ENCODE results near the gene RYR3. TPM values are rescaled to one million over a fixed set of nuclear protein-coding genes. Genes with fewer than 3 reads are reported as not detected.

RYR3 gene
- total RNA-seq, 1 experiment from 2014 or later = not detected

DNA sequence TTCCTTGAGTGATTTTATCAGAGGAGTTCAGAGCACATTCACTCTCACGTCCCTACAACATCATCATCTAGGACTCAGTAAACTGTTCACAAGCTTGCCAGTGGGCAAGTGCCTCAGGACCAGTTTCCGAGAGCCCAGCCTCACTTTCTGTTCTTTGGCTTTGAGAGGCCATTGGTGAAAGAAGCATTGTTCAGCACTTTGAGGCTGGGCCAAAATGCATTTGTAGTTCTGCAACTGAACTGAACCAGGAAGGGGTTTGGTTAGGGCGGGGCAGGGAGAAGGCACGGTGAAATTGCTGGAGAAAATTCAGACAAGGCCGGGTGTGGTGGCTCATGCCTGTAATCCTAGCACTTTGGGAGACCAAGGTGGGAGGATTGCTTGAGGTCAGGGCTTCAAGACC lies 435.4 kb downstream of the RYR3 start:
- DNase-seq (ENCODE audit: low spot score) = no peak
- CTCF ChIA-PET = no interaction called here
- BruUV-seq (replicated peaks) = no TSS peak
- H3K9me3 ChIP-seq (ENCODE audit: low read depth, low read length, poor library complexity, severe bottlenecking) = no peaks in the 10 kb centered on the region
- POLR2A ChIA-PET (ENCODE audit: low non-redundant PET) = no interaction called here
- no peaks in the 10 kb centered on the region for H3K4me1 ChIP-seq (ENCODE audit: insufficient read depth, low read length, poor library complexity, severe bottlenecking)
- H3K36me3 ChIP-seq (ENCODE audit: insufficient read depth, low read length, poor library complexity, severe bottlenecking) = no peaks in the 10 kb centered on the region
- no peak for TF ChIP-seq EZH2 (IDR thresholded peaks at IDR 0.05; ENCODE audit: borderline replicate concordance, low read depth, low read length, poor library complexity, severe bottlenecking)
- TF ChIP-seq, protein P1, sequence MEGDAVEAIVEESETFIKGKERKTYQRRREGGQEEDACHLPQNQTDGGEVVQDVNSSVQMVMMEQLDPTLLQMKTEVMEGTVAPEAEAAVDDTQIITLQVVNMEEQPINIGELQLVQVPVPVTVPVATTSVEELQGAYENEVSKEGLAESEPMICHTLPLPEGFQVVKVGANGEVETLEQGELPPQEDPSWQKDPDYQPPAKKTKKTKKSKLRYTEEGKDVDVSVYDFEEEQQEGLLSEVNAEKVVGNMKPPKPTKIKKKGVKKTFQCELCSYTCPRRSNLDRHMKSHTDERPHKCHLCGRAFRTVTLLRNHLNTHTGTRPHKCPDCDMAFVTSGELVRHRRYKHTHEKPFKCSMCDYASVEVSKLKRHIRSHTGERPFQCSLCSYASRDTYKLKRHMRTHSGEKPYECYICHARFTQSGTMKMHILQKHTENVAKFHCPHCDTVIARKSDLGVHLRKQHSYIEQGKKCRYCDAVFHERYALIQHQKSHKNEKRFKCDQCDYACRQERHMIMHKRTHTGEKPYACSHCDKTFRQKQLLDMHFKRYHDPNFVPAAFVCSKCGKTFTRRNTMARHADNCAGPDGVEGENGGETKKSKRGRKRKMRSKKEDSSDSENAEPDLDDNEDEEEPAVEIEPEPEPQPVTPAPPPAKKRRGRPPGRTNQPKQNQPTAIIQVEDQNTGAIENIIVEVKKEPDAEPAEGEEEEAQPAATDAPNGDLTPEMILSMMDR (conservative IDR thresholded peaks at IDR 0.05; ENCODE audit: low read depth, low read length) = no peak
- H3K4me3 ChIP-seq (ENCODE audit: low read depth, low read length, poor library complexity, severe bottlenecking) = no peak overlapping the region
- no peak overlapping the region for H3K27ac ChIP-seq (ENCODE audit: low read depth, low read length, poor library complexity, severe bottlenecking)
- intact Hi-C loops (cut with micrococcal nuclease; ENCODE audit: unreplicated experiment) = no loop called here
- H3K27me3 ChIP-seq (replicated peaks; ENCODE audit: insufficient read depth, low read depth, low read length, poor library complexity) = no peaks in the 10 kb centered on the region

DNA sequence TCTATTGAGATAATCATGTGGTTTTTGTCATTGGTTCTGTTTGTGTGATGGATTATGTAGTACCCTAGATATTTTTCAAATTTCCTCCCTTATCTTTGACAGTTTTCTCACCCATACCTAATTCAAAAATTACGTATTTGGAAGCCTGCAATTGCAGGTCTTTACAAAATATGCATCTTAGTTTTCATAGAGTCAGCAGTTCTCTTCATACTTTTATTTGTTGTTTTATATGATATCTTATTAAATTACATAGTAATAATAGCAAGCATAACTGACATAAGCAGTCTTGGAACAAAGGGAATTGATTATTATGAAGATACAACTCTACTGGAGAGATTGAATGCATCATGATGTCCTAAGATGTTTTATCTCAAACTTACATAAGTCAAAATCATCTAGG lies 442.2 kb downstream of the RYR3 start:
- Histone ChIP-seq H3K27ac (ENCODE audit: low read depth, low read length, poor library complexity, severe bottlenecking) (no peak overlapping the region), H3K27me3 (replicated peaks; ENCODE audit: insufficient read depth, low read depth, low read length, poor library complexity) (peaks cover 5% of the 10 kb centered on the region), H3K4me3 (ENCODE audit: low read depth, low read length, poor library complexity, severe bottlenecking) (no peak overlapping the region), H3K36me3 (ENCODE audit: insufficient read depth, low read length, poor library complexity, severe bottlenecking) (no peaks in the 10 kb centered on the region), H3K9me3 (ENCODE audit: low read depth, low read length, poor library complexity, severe bottlenecking) (no peaks in the 10 kb centered on the region), H3K4me1 (ENCODE audit: insufficient read depth, low read length, poor library complexity, severe bottlenecking) (no peaks in the 10 kb centered on the region)
- intact Hi-C loops (cut with micrococcal nuclease; ENCODE audit: unreplicated experiment) = loop anchor here (10.0 kb wide), 1 partner anchor 58 kb away; no protein-coding TSS in a partner anchor
- no peak for TF ChIP-seq EZH2 (IDR thresholded peaks at IDR 0.05; ENCODE audit: borderline replicate concordance, low read depth, low read length, poor library complexity, severe bottlenecking)
- TF ChIP-seq, protein P1 (conservative IDR thresholded peaks at IDR 0.05; ENCODE audit: low read depth, low read length) = no peak
- POLR2A ChIA-PET (ENCODE audit: low non-redundant PET) = no interaction called here
- BruUV-seq (replicated peaks) = no TSS peak
- DNase-seq (ENCODE audit: low spot score) = no peak
- CTCF ChIA-PET = no interaction called here

DNA sequence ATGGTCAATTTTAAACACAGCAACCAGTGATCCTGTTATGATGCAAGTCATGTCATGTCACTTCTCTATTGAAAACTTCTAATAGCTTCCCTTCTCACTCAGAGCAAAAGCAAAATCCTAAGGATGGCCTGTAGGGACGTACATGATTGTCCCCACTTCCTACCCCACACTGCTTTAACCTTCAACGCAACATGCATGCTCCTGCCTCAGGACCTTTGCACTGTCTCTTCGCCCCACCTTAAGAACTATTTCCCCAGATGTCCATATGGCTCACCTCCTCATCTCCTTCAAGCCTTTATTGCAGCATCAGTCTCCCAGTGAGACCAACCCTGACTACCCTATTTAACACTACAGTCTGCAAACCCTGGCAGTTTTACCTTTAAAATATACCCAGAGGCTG lies 443.5 kb downstream of the RYR3 start:
- H3K27ac ChIP-seq (ENCODE audit: low read depth, low read length, poor library complexity, severe bottlenecking) = no peak overlapping the region
- no peak for TF ChIP-seq EZH2 (IDR thresholded peaks at IDR 0.05; ENCODE audit: borderline replicate concordance, low read depth, low read length, poor library complexity, severe bottlenecking)
- TF ChIP-seq, protein P1 (conservative IDR thresholded peaks at IDR 0.05; ENCODE audit: low read depth, low read length) = no peak
- no peak for DNase-seq (ENCODE audit: low spot score)
- CTCF ChIA-PET = no interaction called here
- no TSS peak for BruUV-seq (replicated peaks)
- H3K27me3 ChIP-seq (replicated peaks; ENCODE audit: insufficient read depth, low read depth, low read length, poor library complexity) = peaks cover 5% of the 10 kb centered on the region
- no peaks in the 10 kb centered on the region for H3K36me3 ChIP-seq (ENCODE audit: insufficient read depth, low read length, poor library complexity, severe bottlenecking)
- no peaks in the 10 kb centered on the region for H3K4me1 ChIP-seq (ENCODE audit: insufficient read depth, low read length, poor library complexity, severe bottlenecking)
- no peak overlapping the region for H3K4me3 ChIP-seq (ENCODE audit: low read depth, low read length, poor library complexity, severe bottlenecking)
- POLR2A ChIA-PET (ENCODE audit: low non-redundant PET) = no interaction called here
- intact Hi-C loops (cut with micrococcal nuclease; ENCODE audit: unreplicated experiment) = loop anchor here (10.0 kb wide), 1 partner anchor 59 kb away; no protein-coding TSS in a partner anchor
- no peaks in the 10 kb centered on the region for H3K9me3 ChIP-seq (ENCODE audit: low read depth, low read length, poor library complexity, severe bottlenecking)

All from A673 (cell line).